CD4-positive, alpha-beta T cell treated with Interleukin-15 for 1 hour (primary cell): ENCODE results near the gene CD247.

ENCODE experiments used
- DNase-seq: peaks from one replicate; pipeline ENCODE4 v3.0.0-alpha.2; 2020

The CD247 gene

GRCh38 chr1:167541610-167542009, 23.3 kb upstream of the CD247 start:
- DNase-seq: no peak

GRCh38 chr1:167541003-167541402, 22.7 kb upstream of the CD247 start:
- no peak for DNase-seq

- DNase-seq: no peak
These were observed 20.3 kb upstream of the CD247 start for GRCh38 chr1:167538657-167539056.

- DNase-seq: peak; percentile 57
These were observed 15.5 kb upstream of the CD247 start for GRCh38 chr1:167533851-167534300.

- DNase-seq: no peak
These were observed 14.9 kb upstream of the CD247 start for GRCh38 chr1:167532964-167533824.

- DNase-seq: no peak
These were observed 14.0 kb upstream of the CD247 start for GRCh38 chr1:167532375-167532774.

GRCh38 chr1:167529829-167530474, 11.6 kb upstream of the CD247 start:
- no peak for DNase-seq

- DNase-seq: no peak
These were observed 9.9 kb upstream of the CD247 start for GRCh38 chr1:167528057-167528728.

GRCh38 chr1:167526667-167527383, 8.5 kb upstream of the CD247 start:
- no peak for DNase-seq

- no peak for DNase-seq
These were observed 6.3 kb upstream of the CD247 start for GRCh38 chr1:167524651-167525050.

- no peak for DNase-seq
These were observed 3.9 kb upstream of the CD247 start for GRCh38 chr1:167522246-167522645.

- DNase-seq: no peak
These were observed 2.4 kb upstream of the CD247 start for GRCh38 chr1:167520711-167521206.

GRCh38 chr1:167517535-167518330, 596 bp downstream of the CD247 start:
- peak; percentile 84 for DNase-seq

- peak; percentile 54 for DNase-seq
These were observed 1.6 kb downstream of the CD247 start for GRCh38 chr1:167516404-167517388.

GRCh38 chr1:167515893-167516321, 2.4 kb downstream of the CD247 start:
- no peak for DNase-seq

- no peak for DNase-seq
These were observed 2.9 kb downstream of the CD247 start for GRCh38 chr1:167515461-167515860.

- DNase-seq: no peak
These were observed 4.0 kb downstream of the CD247 start for GRCh38 chr1:167514288-167514687.

GRCh38 chr1:167512046-167512654, 6.2 kb downstream of the CD247 start:
- no peak for DNase-seq

- no peak for DNase-seq
These were observed 6.8 kb downstream of the CD247 start for GRCh38 chr1:167511374-167511986.

GRCh38 chr1:167510881-167511280, 7.4 kb downstream of the CD247 start:
- no peak for DNase-seq
